H1 (cell line): ENCODE measurements around the gene EIF4EBP2. TPM values are rescaled to one million over a fixed set of nuclear protein-coding genes. Genes with fewer than 3 reads are reported as not detected.

Experiments used
- ATF2 ChIP-seq: IDR thresholded peaks from 2 replicates; pipeline ENCODE4 v1.6.1; 2012; ENCODE audit warnings: low read length, inconsistent platforms
- BCL11A ChIP-seq, 2 experiments: IDR thresholded peaks; one replicate each; pipeline ENCODE4 v1.6.1; 2011; ENCODE audit warnings: low read depth in 2 of 2, low read length in 2 of 2, mild to moderate bottlenecking in 2 of 2
- CBX5 ChIP-seq: fragments of 300-800, 300-1000 bp; sonication (generic); IDR thresholded peaks from 2 replicates; pipeline ENCODE4 v1.7.1; 2016; ENCODE audit warnings: antibody characterized with exemption, low read length, low read depth
- CHD1 ChIP-seq: IDR thresholded peaks from 2 replicates; pipeline ENCODE4 v1.6.1; 2012; ENCODE audit warnings: low read depth, low read length, improper control_type of control experiment
- CHD2 ChIP-seq: IDR thresholded peaks from 2 replicates; pipeline ENCODE4 v1.6.1; 2012; ENCODE audit warnings: low read length, improper control_type of control experiment
- EP300 ChIP-seq, 2 experiments: IDR thresholded peaks; 1 replicate in 1 of 2; 2 replicates in 1 of 2; pipeline ENCODE4 v1.6.1; 2011 to 2012; ENCODE audit warnings: low read depth in 2 of 2, low read length in 2 of 2, mild to moderate bottlenecking in 2 of 2, borderline replicate concordance in 1 of 2, inconsistent platforms in 1 of 2, moderate library complexity in 1 of 2
- FOSL1 ChIP-seq: IDR thresholded peaks from 2 replicates; pipeline ENCODE4 v1.6.1; 2011; ENCODE audit warnings: mild to moderate bottlenecking, low read depth, low read length, moderate library complexity; ENCODE audit not compliant: insufficient read depth
- GABPA ChIP-seq: IDR thresholded peaks from 2 replicates; pipeline ENCODE4 v1.6.1; 2011; ENCODE audit warnings: mild to moderate bottlenecking, low read length, moderate library complexity, borderline replicate concordance; ENCODE audit not compliant: insufficient read depth
- HDAC6 ChIP-seq: IDR thresholded peaks from one replicate; pipeline ENCODE4 v1.7.1; 2012; ENCODE audit warnings: low read depth, mild to moderate bottlenecking, inconsistent platforms, low read length, moderate library complexity
- KDM1A ChIP-seq: fragments of 200-600, 300-600 bp; sonication (generic); IDR thresholded peaks from 2 replicates; pipeline ENCODE4 v1.7.1; 2016; ENCODE audit warnings: mild to moderate bottlenecking, low read length, borderline replicate concordance
- KDM4A ChIP-seq: IDR thresholded peaks from one replicate; pipeline ENCODE4 v1.7.1; 2012; ENCODE audit warnings: low read depth, mild to moderate bottlenecking, moderate library complexity, low read length, inconsistent platforms; ENCODE audit not compliant: severe bottlenecking
- MAFK ChIP-seq: IDR thresholded peaks from 2 replicates; pipeline ENCODE4 v1.6.1; 2012; ENCODE audit warnings: low read depth, mild to moderate bottlenecking, improper control_type of control experiment, low read length
- MAX ChIP-seq: IDR thresholded peaks from 2 replicates; pipeline ENCODE4 v1.6.1; 2012; ENCODE audit warnings: inconsistent platforms
- NANOG ChIP-seq: IDR thresholded peaks from 2 replicates; pipeline ENCODE4 v1.6.1; 2011; ENCODE audit warnings: low read length, low read depth, mild to moderate bottlenecking, inconsistent platforms; ENCODE audit not compliant: insufficient read depth, poor library complexity, severe bottlenecking
- PHF8 ChIP-seq: fragments of 200-600 bp; sonication (generic); conservative IDR thresholded peaks from 2 replicates; pipeline ENCODE4 v1.7.1; 2012; ENCODE audit warnings: low read depth, mild to moderate bottlenecking, inconsistent platforms, low read length, moderate library complexity
- RAD21 ChIP-seq, 2 experiments: IDR thresholded peaks in 1 of 2; conservative IDR thresholded peaks in 1 of 2; 2 replicates each; pipeline ENCODE4 v1.6.1; 2011; ENCODE audit warnings: low read depth in 2 of 2, low read length in 2 of 2, improper control_type of control experiment in 1 of 2, inconsistent platforms in 1 of 2, mild to moderate bottlenecking in 1 of 2, moderate library complexity in 1 of 2
- RFX5 ChIP-seq: IDR thresholded peaks from 2 replicates; pipeline ENCODE4 v1.6.1; 2011; ENCODE audit warnings: low read depth, low read length, improper control_type of control experiment, borderline replicate concordance
- SIX5 ChIP-seq: IDR thresholded peaks from 2 replicates; pipeline ENCODE4 v1.6.1; 2011; ENCODE audit warnings: mild to moderate bottlenecking, low read depth, low read length
- SP1 ChIP-seq: IDR thresholded peaks from 2 replicates; pipeline ENCODE4 v1.6.1; 2011; ENCODE audit warnings: low read depth, low read length
- TAF7 ChIP-seq: optimal IDR thresholded peaks from 2 replicates; pipeline ENCODE3; 2011; ENCODE audit warnings: low read depth, mild to moderate bottlenecking, inconsistent platforms, low read length, moderate library complexity, borderline replicate concordance
- TCF12 ChIP-seq: IDR thresholded peaks from 2 replicates; pipeline ENCODE4 v1.6.1; 2011; ENCODE audit warnings: low read depth, mild to moderate bottlenecking, low read length
- YY1 ChIP-seq: IDR thresholded peaks from 2 replicates; pipeline ENCODE4 v1.6.1; 2011; ENCODE audit warnings: low read depth, mild to moderate bottlenecking, low read length
- polyA plus RNA-seq, 7 experiments: library from polyadenylated mRNA; depleted of rRNA in 3 of 7; stranded (reverse) in 5 of 7; unstranded in 2 of 7; fragments of >200 nt in 5 of 7; fragments of 200-250 nt in 2 of 7; gene quantifications; 1 replicate in 5 of 7; 2 replicates in 1 of 7; 4 replicates in 1 of 7; pipeline versions ENCODE4 v1.2.1 to v1.2.3, GENCODE V29; 2011 to 2013; ENCODE audit warnings: missing spikeins in 2 of 7, mixed read lengths in 2 of 7
- total RNA-seq: library from RNA; stranded (reverse); fragmentation: NEBNext Ultra II Directional; extraction: Animal tissue kit (Norgen Biotek cat#: 25700); gene quantifications from 2 replicates; pipeline ENCODE4 v1.2.1, GENCODE V29; 2021

EIF4EBP2 gene
- total and polyA plus RNA-seq, 2 of the 8 experiments (the other 6 are each of a cell fraction or from before 2014, with no cell fraction given) = 55.3 to 144 TPM

GRCh38 chr10:70404036-70404786, at the start of gene EIF4EBP2 (continued):
- no peak for TF ChIP-seq HDAC6
- no peak for TF ChIP-seq FOSL1
- TF ChIP-seq MAX = peak; percentile 88
- TF ChIP-seq CBX5 = no peak
- TF ChIP-seq NANOG = no peak
- TF ChIP-seq YY1 = no peak
- TF ChIP-seq PHF8 = peak; percentile 76
- no peak for TF ChIP-seq KDM1A
- peak; percentile 85 for TF ChIP-seq KDM4A
- no peak for TF ChIP-seq MAFK
- TF ChIP-seq CHD2 = no peak; the same call in 1 of the 2 replicates
- no peak for TF ChIP-seq SIX5
- no peak for TF ChIP-seq RAD21 (IDR thresholded peaks at IDR 0.05 in 1 of 2, conservative IDR thresholded peaks at IDR 0.05 in 1 of 2; ENCODE audit: low read depth in 2 of 2, low read length in 2 of 2)
- TF ChIP-seq TAF7 = peak; percentile 88
- TF ChIP-seq BCL11A (IDR thresholded peaks at IDR 0.05; ENCODE audit: low read depth in 2 of 2, low read length in 2 of 2) = no peak
- peak; percentile 81; the same call in 1 of the 2 replicates for TF ChIP-seq GABPA
- no peak for TF ChIP-seq RFX5
- no peak for TF ChIP-seq TCF12
- no peak for TF ChIP-seq CHD1
- TF ChIP-seq EP300 (IDR thresholded peaks at IDR 0.05; ENCODE audit: borderline replicate concordance in 1 of 2, low read depth in 2 of 2, low read length in 2 of 2) = no peak
- no peak for TF ChIP-seq SP1
- no peak for TF ChIP-seq ATF2
